HepG2 (cell line): ENCODE results near the gene PIGR. TPM values are rescaled to one million over a fixed set of nuclear protein-coding genes. Genes with fewer than 3 reads are reported as not detected.

Experiments used
- ATAC-seq: fragments of 200-7000 bp; cut with Tn5 transposase; 3 replicates; pipeline ENCODE4 v1.9.1; 2020; ENCODE audit warnings: mild to moderate bottlenecking, moderate library complexity
- BruUV-seq: library from RNA; stranded (reverse); fragments of 400-500 nt; replicated peaks from 2 replicates; lab custom pipeline; 2021; lab: Mats Ljungman, UMichigan
- CTCF ChIA-PET: fragments of 300-600 bp; formaldehyde crosslinking; extraction: SDS; loops from one replicate; lab custom pipeline; 2021; ENCODE audit warnings: low total read pairs, inconsistent platforms, low intra/inter-chr PET ratio; lab: Yijun Ruan, JAX
- POLR2A ChIA-PET: fragments of 350-600 bp; sonication (Branson Sonifier 250); formaldehyde crosslinking; loops from one replicate; lab custom pipeline; 2020; ENCODE audit warnings: antibody characterized with exemption, inconsistent platforms; lab: Yijun Ruan, JAX
- DNase-seq: peaks from one replicate; pipeline ENCODE4 v3.0.0-alpha.2; 2015; ENCODE audit warnings: low spot score
- FAIRE-seq: peaks from 3 replicates; lab custom pipeline; 2011; peaks lifted over from hg19 to GRCh38; lab: Jason Lieb, UNC
- H2AFZ ChIP-seq: one replicate; pipeline ENCODE4 v1.6.1; 2011; ENCODE audit warnings: low read length, inconsistent platforms
- H3K27ac ChIP-seq: fragments of 300-600 bp; 3 replicates; pipeline ENCODE4 v1.8.0; 2011; ENCODE audit warnings: mixed run types, mild to moderate bottlenecking, mixed read lengths, low read length, inconsistent platforms; ENCODE audit not compliant: insufficient read depth; ENCODE audit errors: extremely low read length
- H3K27me3 ChIP-seq, 2 experiments: fragments of 200-600 bp in 1 of 2; 2 replicates in 1 of 2; 3 replicates in 1 of 2; pipeline versions ENCODE4 v1.6.0 to v1.8.0; 2011; ENCODE audit warnings: low read length in 2 of 2, mild to moderate bottlenecking in 2 of 2, moderate library complexity in 2 of 2, inconsistent platforms in 1 of 2; ENCODE audit not compliant: insufficient read depth in 2 of 2, control insufficient read depth in 1 of 2
- H3K36me3 ChIP-seq, 2 experiments: fragments of 200-600 bp in 1 of 2; replicated peaks in 1 of 2; 2 replicates in 1 of 2; 3 replicates in 1 of 2; pipeline versions ENCODE4 v1.5.1 to v1.8.0; 2011; ENCODE audit warnings: low read length in 2 of 2, inconsistent platforms in 1 of 2; ENCODE audit not compliant: insufficient read depth in 2 of 2, control insufficient read depth in 1 of 2
- H3K4me1 ChIP-seq: 2 replicates; pipeline ENCODE4 v1.5.1; 2012; ENCODE audit warnings: low read length, inconsistent platforms; ENCODE audit not compliant: insufficient read depth
- H3K4me2 ChIP-seq: 2 replicates; pipeline ENCODE4 v1.6.0; 2011; ENCODE audit warnings: low read depth, low read length, inconsistent platforms
- H3K4me3 ChIP-seq, 3 experiments: fragments of 200-600 bp in 1 of 3; sonication (generic), shearing (Covaris generic) in 1 of 3; replicated peaks in 1 of 3; 2 replicates each; pipeline ENCODE4 v1.5.1; 2011 to 2016; ENCODE audit warnings: low read length in 3 of 3, inconsistent platforms in 2 of 3, low read depth in 2 of 3, mild to moderate bottlenecking in 2 of 3, control low read depth in 1 of 3, mixed read lengths in 1 of 3; ENCODE audit not compliant: insufficient read depth in 1 of 3
- H3K79me2 ChIP-seq: one replicate; pipeline ENCODE4 v1.6.1; 2011; ENCODE audit warnings: low read length, inconsistent platforms; ENCODE audit not compliant: insufficient read depth
- H3K9ac ChIP-seq: 2 replicates; pipeline ENCODE4 v1.6.0; 2011; ENCODE audit warnings: mild to moderate bottlenecking, low read depth, low read length, inconsistent platforms; ENCODE audit not compliant: insufficient read depth
- H3K9me3 ChIP-seq: 2 replicates; pipeline ENCODE4 v1.5.1; 2012; ENCODE audit warnings: mild to moderate bottlenecking, low read length
- H4K20me1 ChIP-seq: 2 replicates; pipeline ENCODE4 v1.6.0; 2011; ENCODE audit warnings: inconsistent platforms, mild to moderate bottlenecking, low read length, moderate library complexity; ENCODE audit not compliant: insufficient read depth
- MEF2D ChIP-seq: sonication (generic); formaldehyde crosslinking; IDR thresholded peaks from 2 replicates; pipeline ENCODE4 v1.5.1; 2020; ENCODE audit warnings: mild to moderate bottlenecking, missing genetic modification reagents
- RAD21 ChIP-seq: fragments of 450-650 bp; formaldehyde crosslinking; IDR thresholded peaks from 2 replicates; pipeline ENCODE4 v1.5.0; 2020; ENCODE audit warnings: mild to moderate bottlenecking
- STAG1 ChIP-seq: sonication (generic); formaldehyde crosslinking; IDR thresholded peaks from 2 replicates; pipeline ENCODE4 v1.4.0; 2020; ENCODE audit warnings: missing genetic modification reagents
- XRCC5 ChIP-seq: fragments of 200-400 bp; formaldehyde crosslinking; optimal IDR thresholded peaks from 2 replicates; pipeline ENCODE3; 2017; ENCODE audit warnings: mild to moderate bottlenecking, low read length
- ZC3H13 ChIP-seq: sonication (generic); formaldehyde crosslinking; IDR thresholded peaks from 2 replicates; pipeline ENCODE4 v1.8.1; 2023; ENCODE audit warnings: mild to moderate bottlenecking, missing genetic modification reagents, moderate library complexity
- ZNF644 ChIP-seq: IDR thresholded peaks from 2 replicates; pipeline ENCODE4 v1.6.1; 2016; ENCODE audit warnings: low read depth
- WGBS: methylation state at CpG from one replicate; pipeline ENCODE4 v1.1.6; 2017; ENCODE audit warnings: low lambda C conversion rate; 5-methylcytosine and 5-hydroxymethylcytosine counted together
- in situ Hi-C: cut with HindIII; loops from 2 replicates; pipeline ENCODE4 v1.10.0; 2017; ENCODE audit warnings: low pct_unique_long_range_greater_than_20kb; ENCODE audit not compliant: extremely low pct_ligation_motif_present
- intact Hi-C: fragments of 100-400 bp; cut with micrococcal nuclease; formaldehyde crosslinking; loops from one replicate; pipeline ENCODE4 v1.10.0; 2022; ENCODE audit not compliant: unreplicated experiment
- polyA plus RNA-seq, 8 experiments: library from polyadenylated mRNA; depleted of rRNA in 3 of 8; stranded (reverse) in 7 of 8; unstranded in 1 of 8; fragments of >200 nt; fragmentation: Illumina TruSeq in 4 of 8; extraction: Trizol in 4 of 8; gene quantifications; 2 replicates each; pipeline versions ENCODE4 v1.2.1 to v1.2.3, GENCODE V29; 2011 to 2016; ENCODE audit warnings: low read depth in 4 of 8, missing spikeins in 1 of 8, mixed read lengths in 1 of 8; ENCODE audit not compliant: insufficient read depth in 1 of 8
- total RNA-seq, 5 experiments: library from RNA; depleted of rRNA; stranded (reverse); fragments of >200 nt; fragmentation: Illumina TruSeq; extraction: Trizol; gene quantifications; 2 replicates each; pipeline ENCODE4 v1.2.3, GENCODE V29; 2016; ENCODE audit warnings: low read depth in 1 of 5
- TF ChIP-seq, protein P1 (sequence below): sonication (generic); IDR thresholded peaks from 2 replicates; pipeline ENCODE4 v1.6.1; 2016; ENCODE audit warnings: low read depth, borderline replicate concordance
- TF ChIP-seq, protein P2 (sequence below): sonication (generic); formaldehyde crosslinking; IDR thresholded peaks from 2 replicates; pipeline ENCODE4 v1.4.0; 2020; ENCODE audit warnings: missing genetic modification reagents
- TF ChIP-seq, protein P3 (sequence below): sonication (generic); formaldehyde crosslinking; IDR thresholded peaks from 2 replicates; pipeline ENCODE4 v1.5.0; 2020; ENCODE audit warnings: mild to moderate bottlenecking, missing genetic modification reagents, moderate library complexity
- TF ChIP-seq, protein P4 (sequence below): sonication (generic); formaldehyde crosslinking; IDR thresholded peaks from 2 replicates; pipeline ENCODE4 v1.4.0; 2020; ENCODE audit warnings: missing genetic modification reagents

PIGR gene
- total and polyA plus RNA-seq, 2 of the 13 experiments (the other 11 are each of a cell fraction or from before 2014, with no cell fraction given): not detected

DNA sequence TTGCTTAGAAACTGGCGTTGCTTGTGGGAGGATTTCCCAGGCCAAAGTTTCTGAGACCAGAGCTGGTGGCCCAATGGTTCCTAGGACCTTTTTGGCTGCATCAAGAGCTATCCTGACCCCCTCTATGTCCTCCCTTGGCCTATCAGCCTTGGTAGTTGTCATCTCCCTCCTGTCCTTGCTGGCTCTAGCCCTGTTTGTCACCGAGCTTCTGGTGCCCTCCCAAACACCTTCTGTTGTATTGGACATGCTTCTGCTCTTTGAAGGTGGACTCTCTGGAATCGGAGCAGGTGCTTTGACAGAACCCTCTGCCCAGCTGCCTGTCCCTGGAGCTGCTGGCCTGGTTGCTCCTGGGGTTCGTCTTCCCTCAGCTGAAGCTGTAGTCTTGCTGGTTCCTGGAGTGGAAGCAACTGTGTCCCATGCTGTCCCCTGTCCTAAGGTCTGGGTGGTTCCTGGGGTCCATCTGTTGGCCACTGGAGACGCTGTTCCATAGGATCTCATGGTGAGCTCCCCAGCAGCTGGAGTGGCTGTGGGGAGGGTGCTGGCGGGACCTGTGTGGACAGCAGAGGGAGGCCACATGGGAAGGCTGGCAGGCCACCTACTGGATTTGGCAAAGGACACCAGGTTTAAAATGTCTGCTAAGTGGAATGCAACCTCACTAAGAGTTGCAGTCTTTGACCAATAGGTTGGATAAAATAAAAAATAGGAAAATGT lies 14.6 kb upstream of the PIGR start:
- 31% methylated on average over 4 of the region's 6 CpGs for WGBS
- H3K79me2 ChIP-seq: no peaks in the 10 kb centered on the region
- no peak overlapping the region for H3K27ac ChIP-seq
- H4K20me1 ChIP-seq: no peaks in the 10 kb centered on the region
- peak; percentile 97 for ATAC-seq
- in situ Hi-C loops: no loop called here
- H3K4me3 ChIP-seq: no peak overlapping the region
- FAIRE-seq: no peak
- ChIA-PET CTCF (no interaction called here), POLR2A (interaction anchor here (1.1 kb wide), 1 partner anchor 9 kb away, joined by 3 read pairs; no protein-coding TSS in a partner anchor)
- DNase-seq: peak; percentile 47
- peaks cover 57% of the 10 kb centered on the region for H3K4me1 ChIP-seq
- TF ChIP-seq STAG1 (CRISPR knock-in tag): peak; percentile 40
- TF ChIP-seq, protein P1, sequence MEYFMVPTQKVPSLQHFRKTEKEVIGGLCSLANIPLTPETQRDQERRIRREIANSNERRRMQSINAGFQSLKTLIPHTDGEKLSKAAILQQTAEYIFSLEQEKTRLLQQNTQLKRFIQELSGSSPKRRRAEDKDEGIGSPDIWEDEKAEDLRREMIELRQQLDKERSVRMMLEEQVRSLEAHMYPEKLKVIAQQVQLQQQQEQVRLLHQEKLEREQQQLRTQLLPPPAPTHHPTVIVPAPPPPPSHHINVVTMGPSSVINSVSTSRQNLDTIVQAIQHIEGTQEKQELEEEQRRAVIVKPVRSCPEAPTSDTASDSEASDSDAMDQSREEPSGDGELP: peak; percentile 35; the same call in 1 of the 2 replicates
- TF ChIP-seq, protein P2, sequence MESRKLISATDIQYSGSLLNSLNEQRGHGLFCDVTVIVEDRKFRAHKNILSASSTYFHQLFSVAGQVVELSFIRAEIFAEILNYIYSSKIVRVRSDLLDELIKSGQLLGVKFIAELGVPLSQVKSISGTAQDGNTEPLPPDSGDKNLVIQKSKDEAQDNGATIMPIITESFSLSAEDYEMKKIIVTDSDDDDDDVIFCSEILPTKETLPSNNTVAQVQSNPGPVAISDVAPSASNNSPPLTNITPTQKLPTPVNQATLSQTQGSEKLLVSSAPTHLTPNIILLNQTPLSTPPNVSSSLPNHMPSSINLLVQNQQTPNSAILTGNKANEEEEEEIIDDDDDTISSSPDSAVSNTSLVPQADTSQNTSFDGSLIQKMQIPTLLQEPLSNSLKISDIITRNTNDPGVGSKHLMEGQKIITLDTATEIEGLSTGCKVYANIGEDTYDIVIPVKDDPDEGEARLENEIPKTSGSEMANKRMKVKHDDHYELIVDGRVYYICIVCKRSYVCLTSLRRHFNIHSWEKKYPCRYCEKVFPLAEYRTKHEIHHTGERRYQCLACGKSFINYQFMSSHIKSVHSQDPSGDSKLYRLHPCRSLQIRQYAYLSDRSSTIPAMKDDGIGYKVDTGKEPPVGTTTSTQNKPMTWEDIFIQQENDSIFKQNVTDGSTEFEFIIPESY (CRISPR knock-in tag): peak; percentile 9; the same call in 1 of the 2 replicates
- TF ChIP-seq XRCC5: peak; percentile 33
- TF ChIP-seq, protein P3, sequence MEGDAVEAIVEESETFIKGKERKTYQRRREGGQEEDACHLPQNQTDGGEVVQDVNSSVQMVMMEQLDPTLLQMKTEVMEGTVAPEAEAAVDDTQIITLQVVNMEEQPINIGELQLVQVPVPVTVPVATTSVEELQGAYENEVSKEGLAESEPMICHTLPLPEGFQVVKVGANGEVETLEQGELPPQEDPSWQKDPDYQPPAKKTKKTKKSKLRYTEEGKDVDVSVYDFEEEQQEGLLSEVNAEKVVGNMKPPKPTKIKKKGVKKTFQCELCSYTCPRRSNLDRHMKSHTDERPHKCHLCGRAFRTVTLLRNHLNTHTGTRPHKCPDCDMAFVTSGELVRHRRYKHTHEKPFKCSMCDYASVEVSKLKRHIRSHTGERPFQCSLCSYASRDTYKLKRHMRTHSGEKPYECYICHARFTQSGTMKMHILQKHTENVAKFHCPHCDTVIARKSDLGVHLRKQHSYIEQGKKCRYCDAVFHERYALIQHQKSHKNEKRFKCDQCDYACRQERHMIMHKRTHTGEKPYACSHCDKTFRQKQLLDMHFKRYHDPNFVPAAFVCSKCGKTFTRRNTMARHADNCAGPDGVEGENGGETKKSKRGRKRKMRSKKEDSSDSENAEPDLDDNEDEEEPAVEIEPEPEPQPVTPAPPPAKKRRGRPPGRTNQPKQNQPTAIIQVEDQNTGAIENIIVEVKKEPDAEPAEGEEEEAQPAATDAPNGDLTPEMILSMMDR (CRISPR knock-in tag): peak; percentile 56
- TF ChIP-seq, protein P4, sequence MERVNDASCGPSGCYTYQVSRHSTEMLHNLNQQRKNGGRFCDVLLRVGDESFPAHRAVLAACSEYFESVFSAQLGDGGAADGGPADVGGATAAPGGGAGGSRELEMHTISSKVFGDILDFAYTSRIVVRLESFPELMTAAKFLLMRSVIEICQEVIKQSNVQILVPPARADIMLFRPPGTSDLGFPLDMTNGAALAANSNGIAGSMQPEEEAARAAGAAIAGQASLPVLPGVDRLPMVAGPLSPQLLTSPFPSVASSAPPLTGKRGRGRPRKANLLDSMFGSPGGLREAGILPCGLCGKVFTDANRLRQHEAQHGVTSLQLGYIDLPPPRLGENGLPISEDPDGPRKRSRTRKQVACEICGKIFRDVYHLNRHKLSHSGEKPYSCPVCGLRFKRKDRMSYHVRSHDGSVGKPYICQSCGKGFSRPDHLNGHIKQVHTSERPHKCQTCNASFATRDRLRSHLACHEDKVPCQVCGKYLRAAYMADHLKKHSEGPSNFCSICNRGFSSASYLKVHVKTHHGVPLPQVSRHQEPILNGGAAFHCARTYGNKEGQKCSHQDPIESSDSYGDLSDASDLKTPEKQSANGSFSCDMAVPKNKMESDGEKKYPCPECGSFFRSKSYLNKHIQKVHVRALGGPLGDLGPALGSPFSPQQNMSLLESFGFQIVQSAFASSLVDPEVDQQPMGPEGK (CRISPR knock-in tag): peak; percentile 35; the same call in 1 of the 2 replicates
- TF ChIP-seq ZC3H13: no peak
- no peak for TF ChIP-seq MEF2D (CRISPR knock-in tag)
- TF ChIP-seq RAD21: 0 out of 2 replicates have a peak, but pooled peaks have one; percentile 37
- peak; percentile 56; the same call in 1 of the 2 replicates for TF ChIP-seq ZNF644 (CRISPR knock-in tag)
- BruUV-seq: no TSS peak
- H3K27me3 ChIP-seq: peaks cover 0 to 1% of the 10 kb centered on the region in 2 experiments; a peak in 1 of 5 replicates
- no peaks in the 10 kb centered on the region for H3K36me3 ChIP-seq
- H2AFZ ChIP-seq: no peak overlapping the region
- no peak overlapping the region for H3K9ac ChIP-seq
- H3K4me2 ChIP-seq: no peak overlapping the region
- intact Hi-C loops: no loop called here
- no peaks in the 10 kb centered on the region for H3K9me3 ChIP-seq
